Neuronal stem cell (in vitro differentiated cells): ENCODE results near the gene CACNB2.

Source experiments
- DNase-seq: peaks from one replicate; pipeline ENCODE4 v3.0.0-alpha.2; 2013; ENCODE audit warnings: low spot score
- H2AFZ ChIP-seq: one replicate; pipeline ENCODE4 v1.6.1; 2013; ENCODE audit warnings: mild to moderate bottlenecking, low read length, inconsistent platforms
- H2AK5ac ChIP-seq: 2 replicates; pipeline ENCODE4 v1.6.1; 2013; ENCODE audit warnings: low read depth, mild to moderate bottlenecking, inconsistent platforms, low read length, moderate library complexity, mixed read lengths
- H2BK120ac ChIP-seq: 2 replicates; pipeline ENCODE4 v1.6.1; 2013; ENCODE audit warnings: low read depth, mild to moderate bottlenecking, inconsistent platforms, low read length, moderate library complexity, mixed read lengths
- H2BK12ac ChIP-seq: one replicate; pipeline ENCODE4 v1.6.1; 2013; ENCODE audit warnings: low read length, inconsistent platforms
- H2BK15ac ChIP-seq: 2 replicates; pipeline ENCODE4 v1.6.1; 2013; ENCODE audit warnings: mild to moderate bottlenecking, low read length, inconsistent platforms, mixed read lengths
- H2BK5ac ChIP-seq: one replicate; pipeline ENCODE4 v1.6.1; 2013; ENCODE audit warnings: inconsistent platforms, mild to moderate bottlenecking, low read length, moderate library complexity
- H3K14ac ChIP-seq: one replicate; pipeline ENCODE4 v1.6.1; 2013; ENCODE audit warnings: low read length, inconsistent platforms
- H3K18ac ChIP-seq: 2 replicates; pipeline ENCODE4 v1.6.1; 2013; ENCODE audit warnings: low read length, inconsistent platforms
- H3K23ac ChIP-seq: 2 replicates; pipeline ENCODE4 v1.6.1; 2013; ENCODE audit warnings: low read depth, mild to moderate bottlenecking, mixed read lengths, low read length, inconsistent platforms; ENCODE audit not compliant: poor library complexity
- H3K27ac ChIP-seq: replicated peaks from 3 replicates; pipeline ENCODE4 v1.5.1; 2013; ENCODE audit warnings: low read length, inconsistent platforms
- H3K27me3 ChIP-seq, 3 experiments: 2 replicates each; pipeline ENCODE4 v1.6.1; 2013; ENCODE audit warnings: low read length in 3 of 3, mild to moderate bottlenecking in 2 of 3, inconsistent platforms in 1 of 3, low read depth in 1 of 3, mixed read lengths in 1 of 3, moderate library complexity in 1 of 3; ENCODE audit not compliant: control insufficient read depth in 3 of 3, insufficient read depth in 3 of 3
- H3K36me3 ChIP-seq, 2 donors: replicated peaks in 1 of 2; 2 replicates each; pipeline ENCODE4 v1.6.1; 2013; ENCODE audit warnings: low read length in 2 of 2; ENCODE audit not compliant: control insufficient read depth in 2 of 2, insufficient read depth in 2 of 2
- H3K4ac ChIP-seq: 2 replicates; pipeline ENCODE4 v1.6.1; 2013; ENCODE audit warnings: inconsistent platforms, mild to moderate bottlenecking, low read length, moderate library complexity
- H3K4me1 ChIP-seq, 2 donors: 1 replicate in 1 of 2; 2 replicates in 1 of 2; pipeline ENCODE4 v1.6.1; 2013; ENCODE audit warnings: low read length in 2 of 2, low read depth in 1 of 2; ENCODE audit not compliant: control insufficient read depth in 2 of 2, insufficient read depth in 1 of 2
- H3K4me2 ChIP-seq: one replicate; pipeline ENCODE4 v1.6.1; 2013; ENCODE audit warnings: mild to moderate bottlenecking, low read length, inconsistent platforms; ENCODE audit not compliant: insufficient read depth, poor library complexity, severe bottlenecking
- H3K4me3 ChIP-seq, 2 donors: 2 replicates each; pipeline ENCODE4 v1.5.1; 2013; ENCODE audit warnings: low read length in 2 of 2, mild to moderate bottlenecking in 2 of 2, inconsistent platforms in 1 of 2, moderate library complexity in 1 of 2
- H3K79me1 ChIP-seq: one replicate; pipeline ENCODE4 v1.6.1; 2013; ENCODE audit warnings: low read depth, mild to moderate bottlenecking, inconsistent platforms, low read length, moderate library complexity
- H3K9ac ChIP-seq: one replicate; pipeline ENCODE4 v1.6.1; 2013; ENCODE audit warnings: mild to moderate bottlenecking, low read depth, low read length, inconsistent platforms; ENCODE audit not compliant: poor library complexity
- H3K9me3 ChIP-seq, 2 donors: replicated peaks in 1 of 2; 2 replicates each; pipeline versions ENCODE3 to v1.6.1; 2013; ENCODE audit warnings: low read length in 2 of 2, mild to moderate bottlenecking in 2 of 2, inconsistent platforms in 1 of 2, low read depth in 1 of 2, mixed read lengths in 1 of 2, moderate library complexity in 1 of 2; ENCODE audit not compliant: control insufficient read depth in 2 of 2, insufficient read depth in 1 of 2
- H4K8ac ChIP-seq: one replicate; pipeline ENCODE4 v1.6.1; 2013; ENCODE audit warnings: low read depth, mild to moderate bottlenecking, inconsistent platforms, low read length, moderate library complexity
- H4K91ac ChIP-seq: one replicate; pipeline ENCODE4 v1.6.1; 2013; ENCODE audit warnings: low read length, low read depth, mild to moderate bottlenecking, inconsistent platforms; ENCODE audit not compliant: poor library complexity
- WGBS, 2 donors: extraction: QIAGEN DNeasy Blood & Tissue Kit; methylation state at CpG; one replicate each; pipeline ENCODE4 v1.1.7; 2013; ENCODE audit warnings: missing lambda C conversion rate in 2 of 2, mixed read lengths in 1 of 2; ENCODE audit not compliant: insufficient read length in 2 of 2, insufficient replicate concordance in 1 of 2; ENCODE audit errors: extremely low coverage in 2 of 2; 5-methylcytosine and 5-hydroxymethylcytosine counted together

CACNB2 gene

GRCh38 chr10:18122753-18123152 lies 17.5 kb upstream of the CACNB2 start:
- H3K18ac ChIP-seq = no peak overlapping the region
- H3K9me3 ChIP-seq = no peaks in the 10 kb centered on the region
- no peak overlapping the region for H2AK5ac ChIP-seq
- WGBS, 2 donors = 100% methylated on average over 1 of the region's 3 CpGs; no CpG with 5 or more reads in 1 of the 2 donors
- DNase-seq = no peak
- no peak overlapping the region for H3K9ac ChIP-seq
- H3K4ac ChIP-seq = no peak overlapping the region
- H3K14ac ChIP-seq = no peak overlapping the region
- H3K36me3 ChIP-seq = no peaks in the 10 kb centered on the region
- no peak overlapping the region for H4K91ac ChIP-seq
- H3K4me2 ChIP-seq = no peak overlapping the region
- no peak overlapping the region for H2BK12ac ChIP-seq
- H3K4me1 ChIP-seq = no peaks in the 10 kb centered on the region
- no peak overlapping the region for H2BK120ac ChIP-seq
- no peak overlapping the region for H3K27ac ChIP-seq
- no peak overlapping the region for H2BK15ac ChIP-seq
- no peak overlapping the region for H2BK5ac ChIP-seq
- no peak overlapping the region for H3K4me3 ChIP-seq
- no peaks in the 10 kb centered on the region for H3K79me1 ChIP-seq
- H2AFZ ChIP-seq = no peak overlapping the region
- H3K23ac ChIP-seq = no peak overlapping the region
- H4K8ac ChIP-seq = no peak overlapping the region
- peaks cover 0 to 2% (median 0%) of the 10 kb centered on the region in 3 experiments for H3K27me3 ChIP-seq

GRCh38 chr10:18133046-18133445 lies 7.2 kb upstream of the CACNB2 start:
- Histone ChIP-seq H3K9ac (no peak overlapping the region), H2BK15ac (no peak overlapping the region), H2AK5ac (no peak overlapping the region), H3K4ac (no peak overlapping the region), H3K36me3 (no peaks in the 10 kb centered on the region), H4K8ac (no peak overlapping the region), H3K4me3 (no peak overlapping the region), H3K18ac (no peak overlapping the region), H3K4me1 (no peaks in the 10 kb centered on the region), H2BK12ac (no peak overlapping the region), H3K9me3 (no peaks in the 10 kb centered on the region), H3K23ac (no peak overlapping the region), H3K27me3 (no peaks in the 10 kb centered on the region), H2BK5ac (no peak overlapping the region), H2BK120ac (no peak overlapping the region), H3K79me1 (no peaks in the 10 kb centered on the region), H3K14ac (no peak overlapping the region), H4K91ac (no peak overlapping the region), H2AFZ (no peak overlapping the region), H3K4me2 (no peak overlapping the region), H3K27ac (no peak overlapping the region)
- no CpG with 5 or more reads among the region's 3 CpGs for WGBS, 2 donors
- DNase-seq = no peak

GRCh38 chr10:18134509-18134908 lies 5.7 kb upstream of the CACNB2 start:
- Histone ChIP-seq H2BK120ac (no peak overlapping the region), H3K36me3 (no peaks in the 10 kb centered on the region), H3K14ac (no peak overlapping the region), H4K91ac (no peak overlapping the region), H3K18ac (no peak overlapping the region), H2BK15ac (no peak overlapping the region), H3K9me3 (no peaks in the 10 kb centered on the region), H2BK5ac (no peak overlapping the region), H2AK5ac (no peak overlapping the region), H3K4ac (no peak overlapping the region), H3K27ac (no peak overlapping the region), H2AFZ (no peak overlapping the region), H3K4me3 (no peak overlapping the region), H3K4me1 (no peaks in the 10 kb centered on the region), H2BK12ac (no peak overlapping the region), H3K23ac (no peak overlapping the region), H3K4me2 (no peak overlapping the region), H3K9ac (no peak overlapping the region), H3K27me3 (peaks cover 0 to 6% (median under 1%) of the 10 kb centered on the region in 3 experiments), H3K79me1 (no peaks in the 10 kb centered on the region), H4K8ac (no peak overlapping the region)
- WGBS, 2 donors = no CpG with 5 or more reads among the region's 8 CpGs
- DNase-seq = no peak

- no peak overlapping the region for H2AFZ ChIP-seq
- no peak overlapping the region for H2BK5ac ChIP-seq
- no peak overlapping the region for H4K91ac ChIP-seq
- H3K14ac ChIP-seq = no peak overlapping the region
- no peak for DNase-seq
- H3K9ac ChIP-seq = no peak overlapping the region
- no peak overlapping the region for H3K4ac ChIP-seq
- WGBS, 2 donors = no CpG with 5 or more reads among the region's 4 CpGs
- H3K23ac ChIP-seq = no peak overlapping the region
- H3K4me2 ChIP-seq = no peak overlapping the region
- H2BK15ac ChIP-seq = no peak overlapping the region
- no peak overlapping the region for H3K4me3 ChIP-seq
- no peaks in the 10 kb centered on the region for H3K4me1 ChIP-seq
- H3K18ac ChIP-seq = no peak overlapping the region
- H3K9me3 ChIP-seq = no peaks in the 10 kb centered on the region
- no peaks in the 10 kb centered on the region for H3K79me1 ChIP-seq
- H3K27me3 ChIP-seq = peaks cover 0 to 10% (median 3%) of the 10 kb centered on the region in 3 experiments
- no peak overlapping the region for H2AK5ac ChIP-seq
- H2BK12ac ChIP-seq = no peak overlapping the region
- no peak overlapping the region for H4K8ac ChIP-seq
- no peak overlapping the region for H3K27ac ChIP-seq
- no peak overlapping the region for H2BK120ac ChIP-seq
- H3K36me3 ChIP-seq = no peaks in the 10 kb centered on the region
These were observed 5.3 kb upstream of the CACNB2 start for GRCh38 chr10:18134921-18135320.
